ENCODE measurements around the gene FKBP8. TPM values are rescaled to one million over a fixed set of nuclear protein-coding genes. Genes with fewer than 3 reads are reported as not detected.

The FKBP8 gene
- total RNA-seq, 1 donor from 2014 or later, result 203 TPM

DNA sequence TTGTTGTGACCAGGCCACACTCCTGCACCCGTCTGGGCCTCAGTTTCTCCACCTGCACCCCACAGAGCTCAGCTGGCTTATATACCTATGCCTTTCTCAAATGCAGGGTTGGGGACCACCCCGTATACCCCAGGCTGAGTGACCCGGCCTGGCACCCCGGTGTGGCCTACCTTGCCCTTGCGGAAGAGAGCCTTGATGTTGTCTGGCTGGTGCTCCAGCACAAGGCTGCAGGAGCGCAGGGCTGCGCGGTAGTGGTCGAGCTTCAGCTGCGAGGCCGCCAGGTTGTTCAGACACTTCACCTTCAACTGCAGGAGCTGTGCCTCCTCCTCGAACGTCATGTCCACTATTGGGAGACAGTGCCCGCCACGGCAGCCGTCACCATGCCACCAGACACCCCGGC lies 5.9 kb downstream of the FKBP8 start:
- no peak for DNase-seq
- Mint-ChIP-seq H3K27me3 (ENCODE audit: unreplicated experiment) (peaks cover 3% of the 10 kb centered on the region), H3K4me1 (ENCODE audit: low read depth, unreplicated experiment) (no peaks in the 10 kb centered on the region), H3K9me3 (ENCODE audit: unreplicated experiment) (peaks cover 6% of the 10 kb centered on the region), H3K27ac (ENCODE audit: unreplicated experiment) (no peak overlapping the region), H3K4me3 (ENCODE audit: unreplicated experiment) (no peak overlapping the region), H3K36me3 (ENCODE audit: unreplicated experiment) (no peaks in the 10 kb centered on the region)
- TF ChIP-seq, protein P1, sequence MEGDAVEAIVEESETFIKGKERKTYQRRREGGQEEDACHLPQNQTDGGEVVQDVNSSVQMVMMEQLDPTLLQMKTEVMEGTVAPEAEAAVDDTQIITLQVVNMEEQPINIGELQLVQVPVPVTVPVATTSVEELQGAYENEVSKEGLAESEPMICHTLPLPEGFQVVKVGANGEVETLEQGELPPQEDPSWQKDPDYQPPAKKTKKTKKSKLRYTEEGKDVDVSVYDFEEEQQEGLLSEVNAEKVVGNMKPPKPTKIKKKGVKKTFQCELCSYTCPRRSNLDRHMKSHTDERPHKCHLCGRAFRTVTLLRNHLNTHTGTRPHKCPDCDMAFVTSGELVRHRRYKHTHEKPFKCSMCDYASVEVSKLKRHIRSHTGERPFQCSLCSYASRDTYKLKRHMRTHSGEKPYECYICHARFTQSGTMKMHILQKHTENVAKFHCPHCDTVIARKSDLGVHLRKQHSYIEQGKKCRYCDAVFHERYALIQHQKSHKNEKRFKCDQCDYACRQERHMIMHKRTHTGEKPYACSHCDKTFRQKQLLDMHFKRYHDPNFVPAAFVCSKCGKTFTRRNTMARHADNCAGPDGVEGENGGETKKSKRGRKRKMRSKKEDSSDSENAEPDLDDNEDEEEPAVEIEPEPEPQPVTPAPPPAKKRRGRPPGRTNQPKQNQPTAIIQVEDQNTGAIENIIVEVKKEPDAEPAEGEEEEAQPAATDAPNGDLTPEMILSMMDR (IDR thresholded peaks at IDR 0.05; ENCODE audit: partially characterized antibody, unreplicated experiment), result no peak

DNA sequence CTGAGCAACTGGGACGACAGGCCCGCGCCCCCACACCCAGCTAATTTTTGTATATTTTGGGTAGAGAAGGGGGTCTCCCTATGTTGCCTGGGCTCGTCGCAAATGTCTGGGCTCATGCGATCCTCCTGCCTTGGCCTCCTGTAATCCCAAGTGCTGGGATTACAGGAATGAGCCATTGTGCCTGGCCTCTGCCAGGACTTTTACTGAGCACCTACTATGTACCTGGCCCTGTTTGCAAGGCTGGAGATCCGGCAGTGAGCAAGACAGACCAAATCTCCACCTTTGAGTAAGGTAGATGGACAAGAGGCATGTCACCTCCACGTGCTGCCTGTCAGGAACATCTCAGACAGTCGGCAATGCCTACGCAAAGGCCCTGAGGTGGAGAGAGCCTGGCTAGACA lies 6.9 kb downstream of the FKBP8 start:
- H3K36me3 Mint-ChIP-seq (ENCODE audit: unreplicated experiment), result no peaks in the 10 kb centered on the region
- TF ChIP-seq, protein P1 (IDR thresholded peaks at IDR 0.05; ENCODE audit: partially characterized antibody, unreplicated experiment), result no peak
- H3K27ac Mint-ChIP-seq (ENCODE audit: unreplicated experiment), result no peak overlapping the region
- H3K9me3 Mint-ChIP-seq (ENCODE audit: unreplicated experiment), result peaks cover 5% of the 10 kb centered on the region
- H3K27me3 Mint-ChIP-seq (ENCODE audit: unreplicated experiment), result peaks cover 3% of the 10 kb centered on the region
- H3K4me3 Mint-ChIP-seq (ENCODE audit: unreplicated experiment), result no peak overlapping the region
- no peak for DNase-seq
- no peaks in the 10 kb centered on the region for H3K4me1 Mint-ChIP-seq (ENCODE audit: low read depth, unreplicated experiment)

DNA sequence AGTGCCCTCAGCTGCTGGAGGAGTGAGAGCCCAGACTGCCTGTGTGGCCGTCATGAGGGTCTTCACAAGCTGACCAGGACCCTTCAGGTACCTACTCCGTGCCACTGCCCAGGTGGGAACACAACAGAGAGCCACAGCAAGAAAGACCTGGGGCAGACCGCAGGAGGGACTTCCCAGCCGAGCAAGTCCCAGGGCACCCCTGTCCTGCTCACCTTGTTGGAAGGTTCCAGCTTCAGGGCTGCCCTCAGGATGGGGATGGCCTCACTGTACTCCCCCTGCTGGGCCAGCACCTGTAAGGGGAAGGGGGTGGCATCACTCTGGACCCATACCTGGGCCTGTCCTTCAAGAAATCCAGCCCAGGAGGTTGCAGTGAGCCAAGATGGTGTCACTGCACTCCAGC lies 10.3 kb downstream of the FKBP8 start:
- no peak overlapping the region for H3K27ac Mint-ChIP-seq (ENCODE audit: unreplicated experiment)
- H3K9me3 Mint-ChIP-seq (ENCODE audit: unreplicated experiment), result peaks cover 8% of the 10 kb centered on the region
- H3K36me3 Mint-ChIP-seq (ENCODE audit: unreplicated experiment), result no peaks in the 10 kb centered on the region
- TF ChIP-seq, protein P1 (IDR thresholded peaks at IDR 0.05; ENCODE audit: partially characterized antibody, unreplicated experiment), result no peak
- H3K4me3 Mint-ChIP-seq (ENCODE audit: unreplicated experiment), result no peak overlapping the region
- peaks cover 2% of the 10 kb centered on the region for H3K4me1 Mint-ChIP-seq (ENCODE audit: low read depth, unreplicated experiment)
- no peak for DNase-seq
- peaks cover 7% of the 10 kb centered on the region for H3K27me3 Mint-ChIP-seq (ENCODE audit: unreplicated experiment)

DNA sequence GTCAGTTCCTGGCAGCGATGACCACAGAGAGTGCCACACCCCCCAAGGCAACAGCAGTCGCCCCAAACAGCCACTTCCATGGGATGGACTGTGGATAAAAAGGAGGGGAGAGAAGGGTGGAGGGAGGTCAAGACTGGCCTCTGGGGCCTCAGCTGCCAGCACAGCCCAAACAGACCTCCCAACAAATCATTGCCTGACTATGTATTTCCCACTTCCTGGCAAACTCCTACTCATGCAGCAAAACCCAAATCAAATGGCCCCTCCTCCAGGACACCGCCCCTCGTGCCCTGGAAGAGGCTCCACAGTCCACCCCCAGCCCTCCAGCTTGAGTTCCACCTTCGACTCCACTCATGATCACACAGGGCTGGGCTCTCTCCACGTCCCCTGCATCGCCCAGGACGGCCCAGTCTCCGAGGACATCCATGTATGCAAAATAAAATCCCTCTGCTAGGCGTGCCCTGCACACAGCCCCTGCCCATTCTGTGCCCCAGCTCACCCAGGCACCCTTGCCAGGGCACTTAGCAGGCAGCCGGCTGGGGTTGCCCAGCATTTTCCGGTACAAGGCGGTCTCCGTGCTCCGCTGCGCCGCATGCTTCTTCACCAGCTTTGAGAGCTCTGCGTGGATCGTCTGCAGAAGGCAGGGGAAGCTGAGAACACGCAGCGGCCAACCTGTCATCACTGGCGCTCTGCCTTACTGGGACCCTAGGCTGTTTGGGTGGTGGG lies 11.0 kb downstream of the FKBP8 start:
- TF ChIP-seq, protein P1 (IDR thresholded peaks at IDR 0.05; ENCODE audit: partially characterized antibody, unreplicated experiment), result no peak
- Mint-ChIP-seq H3K27ac (ENCODE audit: unreplicated experiment) (no peak overlapping the region), H3K9me3 (ENCODE audit: unreplicated experiment) (peaks cover 8% of the 10 kb centered on the region), H3K36me3 (ENCODE audit: unreplicated experiment) (no peaks in the 10 kb centered on the region), H3K4me3 (ENCODE audit: unreplicated experiment) (no peak overlapping the region), H3K4me1 (ENCODE audit: low read depth, unreplicated experiment) (peaks cover 2% of the 10 kb centered on the region), H3K27me3 (ENCODE audit: unreplicated experiment) (peaks cover 7% of the 10 kb centered on the region)
- no peak for DNase-seq

DNA sequence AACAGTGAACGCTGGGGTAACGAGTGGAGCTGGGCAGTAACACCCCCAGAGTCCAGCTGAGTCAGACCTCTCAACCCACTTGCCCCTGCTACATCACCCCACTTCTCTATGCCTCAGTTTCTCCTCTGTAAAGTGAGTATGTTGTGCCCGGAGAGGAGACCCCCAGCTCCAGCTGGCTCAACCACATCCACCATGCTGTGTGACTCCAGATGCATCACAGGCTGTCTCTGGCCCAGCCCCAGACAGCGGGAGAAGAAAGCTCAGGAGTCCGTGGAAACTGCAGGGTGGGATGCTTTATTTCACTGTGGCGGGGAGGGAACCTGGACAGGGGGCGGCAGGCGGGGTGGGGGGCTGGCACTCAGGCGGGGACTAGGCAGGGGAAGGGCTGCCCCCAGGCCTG lies 11.9 kb downstream of the FKBP8 start:
- DNase-seq, result no peak
- Mint-ChIP-seq H3K9me3 (ENCODE audit: unreplicated experiment) (peaks cover 7% of the 10 kb centered on the region), H3K4me1 (ENCODE audit: low read depth, unreplicated experiment) (peaks cover 2% of the 10 kb centered on the region), H3K27ac (ENCODE audit: unreplicated experiment) (no peak overlapping the region), H3K4me3 (ENCODE audit: unreplicated experiment) (no peak overlapping the region), H3K36me3 (ENCODE audit: unreplicated experiment) (no peaks in the 10 kb centered on the region), H3K27me3 (ENCODE audit: unreplicated experiment) (peaks cover 6% of the 10 kb centered on the region)
- TF ChIP-seq, protein P1 (IDR thresholded peaks at IDR 0.05; ENCODE audit: partially characterized antibody, unreplicated experiment), result no peak

Measured in glutamatergic neuron (in vitro differentiated cells).